HG02840 (cell line): ENCODE data around the gene SLC6A19.

Experiments
- ATAC-seq: cut with Tn5 transposase; IDR thresholded peaks from one replicate; pipeline ENCODE4 v1.9.1; 2021; ENCODE audit warnings: mild to moderate bottlenecking, moderate library complexity, moderate number of reproducible peaks; ENCODE audit not compliant: unreplicated experiment, low FRiP score

SLC6A19 gene

DNA sequence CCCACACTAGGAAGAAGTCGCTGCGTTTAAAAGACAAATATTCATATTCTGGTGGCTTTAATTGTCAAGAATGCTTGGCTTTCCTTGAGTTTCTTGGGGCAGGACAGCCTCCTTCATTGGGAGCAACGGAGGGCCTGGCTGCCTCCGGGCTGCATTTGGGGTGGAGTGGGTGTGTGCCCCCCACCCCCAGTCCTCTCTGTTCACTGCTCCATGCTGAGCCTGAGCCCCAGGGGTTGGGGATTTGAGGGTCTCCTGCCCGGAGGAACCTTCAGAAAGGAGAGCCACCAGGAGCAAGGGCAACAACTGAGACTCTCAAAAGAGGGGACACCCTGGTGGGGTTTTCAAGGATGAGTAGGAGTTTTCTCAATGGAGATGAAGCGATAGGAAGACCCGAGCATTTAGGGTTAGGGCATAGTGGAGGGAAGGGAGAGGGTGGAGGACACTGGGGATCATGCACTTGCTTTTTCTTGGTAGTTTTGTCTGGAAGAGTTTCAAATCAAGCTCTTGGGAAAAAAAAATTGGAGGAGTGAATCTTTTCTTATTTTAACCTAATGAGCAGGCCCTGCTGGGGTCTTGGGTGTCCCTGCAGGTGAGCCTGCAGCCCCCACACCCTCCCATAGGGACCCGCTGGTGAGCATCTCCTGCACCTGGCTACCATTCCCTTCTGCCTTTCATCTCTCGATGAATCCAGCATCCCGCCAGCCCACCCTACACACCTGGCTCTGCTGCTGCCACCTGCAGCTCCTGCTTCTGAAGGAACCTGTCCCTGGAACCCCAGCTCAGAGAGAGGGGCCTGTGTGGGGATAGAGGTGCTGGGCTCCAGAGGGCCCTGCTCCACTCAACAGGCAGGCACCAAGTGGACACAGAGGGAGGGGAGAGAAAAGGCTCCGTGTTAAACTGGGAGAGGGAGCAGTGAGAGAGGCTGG, 4.1 kb downstream of the SLC6A19 start:
- ATAC-seq, result no peak

DNA sequence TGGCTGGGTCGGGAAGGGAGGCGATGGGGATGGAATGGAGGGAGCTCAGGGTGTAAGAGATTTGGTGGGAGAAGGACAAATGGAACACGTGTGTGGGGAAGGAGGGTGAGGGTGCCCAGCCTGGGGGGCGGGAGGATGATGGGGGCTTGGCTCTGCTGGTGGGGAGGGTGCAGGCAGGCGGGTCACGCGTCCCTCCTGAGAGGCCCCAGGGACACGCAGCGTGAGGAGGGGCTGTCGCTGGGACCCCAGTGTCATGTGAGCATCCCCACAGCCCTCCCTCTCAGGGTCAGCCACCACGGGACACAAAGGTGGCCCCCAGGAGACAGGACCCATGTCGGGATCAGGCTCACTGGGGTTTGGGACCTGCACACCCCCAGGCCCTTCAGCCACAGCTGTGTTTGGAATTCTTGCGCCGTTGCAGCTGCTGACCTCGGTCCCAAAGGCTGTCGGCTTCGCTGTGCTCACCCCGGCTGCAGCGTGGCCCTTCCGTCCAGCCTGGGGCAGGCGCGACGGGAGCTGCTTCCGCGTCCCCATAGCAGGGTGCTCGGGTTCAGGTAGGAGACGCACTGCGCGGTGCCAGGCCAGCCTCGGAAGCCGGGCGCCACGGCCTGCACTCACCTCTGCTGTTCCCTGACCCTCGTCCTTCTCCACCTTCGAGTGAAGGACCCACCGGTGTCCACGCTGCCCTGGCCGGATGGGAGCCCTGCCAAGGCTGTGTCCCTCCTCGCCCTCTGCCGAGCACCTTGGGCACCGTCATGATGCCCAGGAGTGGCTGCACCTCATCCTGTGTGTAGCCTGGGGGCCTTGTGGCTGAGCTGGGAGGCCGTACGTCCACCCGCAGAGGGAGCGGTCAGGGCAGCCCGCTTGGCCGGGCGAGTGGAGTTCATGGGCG, 5.4 kb downstream of the SLC6A19 start:
- no peak for ATAC-seq

DNA sequence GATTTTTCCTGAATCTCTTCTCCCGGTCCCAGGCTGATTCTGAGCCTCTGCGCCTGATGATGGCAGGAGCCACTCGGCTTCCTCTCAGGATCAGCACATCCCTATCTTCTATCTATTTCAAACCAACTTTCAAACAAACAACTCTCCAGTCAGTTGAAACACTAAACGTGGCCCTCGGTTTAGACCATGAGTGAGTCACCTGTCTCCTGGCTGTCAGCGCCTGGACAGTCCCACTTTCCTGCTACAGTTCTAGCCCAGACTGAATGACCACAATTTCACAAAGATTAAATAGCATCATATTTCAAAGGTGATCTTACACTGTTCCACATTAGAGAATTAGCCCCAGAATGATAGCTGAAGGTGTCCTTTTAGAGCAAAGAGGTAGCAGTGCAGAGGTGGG, 6.2 kb downstream of the SLC6A19 start:
- ATAC-seq, result no peak

DNA sequence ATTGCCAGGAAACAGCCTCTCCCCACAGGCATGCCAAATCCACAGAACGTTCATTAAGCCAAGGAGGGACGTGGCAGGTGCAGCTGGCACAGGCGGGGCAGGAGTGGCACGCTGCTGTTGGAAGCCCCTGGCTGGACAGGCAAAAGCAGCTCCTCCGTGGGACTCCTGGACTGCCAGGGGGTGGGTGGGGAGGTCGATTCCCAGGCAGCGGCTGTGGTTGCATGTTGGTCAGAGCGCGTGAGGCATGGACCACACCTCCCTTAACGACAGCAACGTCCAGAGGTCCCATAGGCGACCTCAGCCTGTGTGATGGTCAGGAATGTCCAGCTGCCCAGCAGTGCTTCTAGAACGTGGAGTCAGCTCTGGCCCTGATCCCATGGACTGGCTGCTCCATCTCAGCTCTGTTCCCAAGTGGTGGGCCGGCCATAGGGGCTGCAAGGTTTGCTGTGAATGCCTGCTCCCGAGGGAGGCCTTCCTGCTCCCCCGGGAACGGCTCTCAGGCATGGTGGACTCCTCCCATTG, 6.9 kb downstream of the SLC6A19 start:
- no peak for ATAC-seq

DNA sequence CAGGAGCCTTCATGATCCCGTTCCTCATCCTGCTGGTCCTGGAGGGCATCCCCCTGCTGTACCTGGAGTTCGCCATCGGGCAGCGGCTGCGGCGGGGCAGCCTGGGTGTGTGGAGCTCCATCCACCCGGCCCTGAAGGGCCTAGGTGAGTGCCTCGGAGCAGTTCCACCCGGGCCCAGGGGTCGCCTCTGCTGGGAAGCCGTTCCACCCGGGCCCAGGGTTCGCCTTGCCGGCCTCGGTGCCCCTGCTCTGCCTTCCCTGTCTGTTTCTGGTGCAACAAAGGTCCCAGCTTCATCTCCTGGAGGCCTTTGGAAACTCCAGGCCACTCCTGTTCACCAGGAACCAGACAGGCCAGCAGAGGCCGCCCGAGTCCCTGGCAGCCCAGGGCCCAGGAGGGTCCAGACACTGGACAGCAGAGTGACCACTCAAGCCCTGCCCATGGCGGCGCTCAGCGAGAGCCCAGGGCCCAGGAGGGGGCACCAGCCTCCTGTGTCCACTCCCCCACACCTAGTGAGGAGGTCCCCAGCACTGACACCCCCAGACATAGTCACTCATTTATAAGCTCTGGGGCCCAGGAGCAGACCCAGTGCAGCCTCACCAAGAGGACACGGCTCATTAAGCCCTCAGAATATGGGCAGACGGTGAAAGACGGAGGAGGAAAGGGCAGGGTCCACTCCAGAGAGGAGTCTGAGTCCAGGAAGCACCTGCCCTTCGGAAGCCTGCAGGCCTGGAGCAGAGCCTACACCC, 7.5 kb downstream of the SLC6A19 start:
- ATAC-seq, result no peak

DNA sequence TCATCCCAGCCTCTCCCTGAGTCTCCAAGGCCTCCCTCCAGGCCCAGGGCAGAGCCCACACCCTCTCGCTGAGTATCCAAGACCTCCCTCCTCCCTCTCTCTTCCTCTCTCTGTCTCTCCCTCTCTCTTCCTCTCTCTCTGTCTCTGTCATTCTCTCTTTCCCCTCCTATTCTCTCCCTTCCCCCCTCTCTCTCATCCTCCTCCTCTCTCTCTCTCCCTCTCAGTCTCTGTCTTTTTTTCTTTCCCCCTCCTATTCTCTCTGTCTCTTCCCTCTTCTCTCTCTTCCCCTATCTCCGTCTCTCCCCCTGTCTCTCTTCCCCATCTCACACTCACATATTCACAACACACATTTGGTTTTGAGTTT, 8.1 kb downstream of the SLC6A19 start:
- ATAC-seq, result no peak

DNA sequence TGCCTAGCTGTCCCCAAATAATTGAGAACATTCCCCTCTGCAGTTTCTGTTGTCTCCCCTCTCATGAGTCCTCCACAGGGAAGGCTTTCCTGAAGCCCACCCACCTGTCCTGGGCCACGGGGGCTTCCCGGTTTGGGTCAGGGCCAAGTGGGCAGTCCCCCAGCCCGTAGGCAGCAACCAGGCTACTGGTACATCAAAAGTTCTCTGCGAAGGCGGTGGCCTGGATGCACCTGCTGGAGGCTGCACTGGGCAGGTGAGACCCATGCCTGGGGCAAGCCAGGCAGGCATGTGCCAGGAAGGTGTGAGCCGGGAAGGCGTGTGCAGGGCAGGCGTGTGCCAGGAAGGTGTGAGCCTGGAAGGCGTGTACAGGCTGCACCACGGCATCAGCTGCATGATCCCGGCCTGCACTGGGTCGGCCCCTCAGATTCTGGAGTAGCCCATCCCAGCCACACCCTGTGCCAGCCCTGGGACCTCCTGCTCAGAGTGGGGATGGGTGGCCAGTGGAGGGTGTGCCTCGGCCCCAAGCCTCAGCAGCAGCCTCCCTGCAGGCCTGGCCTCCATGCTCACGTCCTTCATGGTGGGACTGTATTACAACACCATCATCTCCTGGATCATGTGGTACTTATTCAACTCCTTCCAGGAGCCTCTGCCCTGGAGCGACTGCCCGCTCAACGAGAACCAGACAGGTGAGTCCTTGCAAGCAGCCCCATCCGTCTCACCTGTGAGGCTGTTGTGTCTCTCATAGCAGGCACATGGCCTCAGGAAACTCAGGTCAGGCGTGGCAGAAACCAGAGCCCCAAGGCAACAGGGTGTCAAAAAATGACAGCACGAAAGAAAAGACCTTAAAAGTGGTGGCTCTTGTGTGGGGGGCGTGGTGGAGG, 8.7 kb downstream of the SLC6A19 start:
- no peak for ATAC-seq

DNA sequence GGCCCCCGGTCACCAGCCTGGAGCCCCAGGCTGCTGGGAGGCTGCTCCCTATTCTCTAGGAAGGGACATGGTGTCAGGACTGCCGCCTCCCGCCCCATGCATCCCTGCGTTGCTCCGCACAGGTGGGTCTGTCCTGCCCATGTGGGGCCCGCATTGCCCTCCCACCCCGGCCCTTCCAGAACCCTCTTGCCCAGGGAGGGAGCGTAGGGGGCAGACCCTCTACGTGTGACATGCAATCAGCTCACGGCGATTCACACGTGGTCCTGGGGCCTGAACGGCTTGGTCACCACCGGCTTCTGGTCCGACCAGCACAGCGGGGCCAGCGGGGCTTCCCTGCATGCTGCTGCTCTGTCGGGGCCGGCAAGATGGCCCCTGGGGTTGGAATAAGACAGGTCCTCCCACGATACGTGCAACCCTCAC, 9.4 kb downstream of the SLC6A19 start:
- ATAC-seq, result no peak

DNA sequence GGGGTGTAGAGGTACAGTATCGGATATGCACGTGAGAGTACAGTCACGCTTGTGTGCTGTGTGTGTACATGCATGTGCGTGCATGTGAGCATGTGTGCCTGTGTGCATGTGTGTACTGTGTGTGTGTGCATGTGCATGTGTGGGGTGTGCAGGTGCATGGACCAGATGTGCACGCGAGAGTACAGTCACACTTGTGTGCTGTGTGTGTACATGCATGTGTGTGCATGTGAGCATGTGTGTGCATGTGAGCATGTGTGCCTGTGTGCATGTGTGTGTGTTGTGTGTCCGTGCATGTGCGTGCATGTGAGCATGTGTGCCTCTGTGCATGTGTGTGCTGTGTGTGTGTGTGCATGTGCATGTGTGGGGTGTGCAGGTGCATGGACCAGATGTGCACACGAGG, 10.3 kb downstream of the SLC6A19 start:
- ATAC-seq, result no peak

DNA sequence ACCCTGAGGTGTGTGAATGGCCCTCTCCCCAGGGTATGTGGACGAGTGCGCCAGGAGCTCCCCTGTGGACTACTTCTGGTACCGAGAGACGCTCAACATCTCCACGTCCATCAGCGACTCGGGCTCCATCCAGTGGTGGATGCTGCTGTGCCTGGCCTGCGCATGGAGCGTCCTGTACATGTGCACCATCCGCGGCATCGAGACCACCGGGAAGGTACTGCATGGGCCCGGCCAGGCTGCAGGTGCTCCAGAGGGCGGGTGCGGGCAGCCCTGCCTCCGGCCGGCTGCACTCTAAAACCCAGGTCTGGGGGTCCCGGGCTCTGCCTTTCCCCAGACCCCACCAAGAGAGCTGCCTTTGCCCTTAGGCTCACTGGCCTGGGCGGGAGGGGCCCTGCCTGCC, 10.9 kb downstream of the SLC6A19 start:
- ATAC-seq, result no peak

DNA sequence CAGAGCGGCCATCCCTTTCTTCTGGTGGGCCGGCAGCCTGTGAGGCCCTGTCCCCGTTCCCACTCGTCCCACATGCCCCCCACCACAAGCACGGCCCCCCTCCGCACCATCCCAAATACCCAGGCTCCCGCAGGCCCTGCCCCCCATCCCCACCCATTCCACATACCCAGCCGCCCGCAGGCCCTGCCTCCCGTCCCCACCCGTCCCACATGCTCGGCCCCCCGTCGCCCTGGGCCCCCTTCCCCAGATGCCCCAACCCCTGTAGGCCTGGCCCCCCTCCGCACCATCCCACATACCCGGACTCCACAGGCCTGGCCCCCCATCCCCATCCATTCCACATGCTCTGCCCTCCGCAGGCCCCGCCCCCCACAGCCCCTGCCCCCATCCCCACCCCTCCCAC, 11.5 kb downstream of the SLC6A19 start:
- no peak for ATAC-seq

DNA sequence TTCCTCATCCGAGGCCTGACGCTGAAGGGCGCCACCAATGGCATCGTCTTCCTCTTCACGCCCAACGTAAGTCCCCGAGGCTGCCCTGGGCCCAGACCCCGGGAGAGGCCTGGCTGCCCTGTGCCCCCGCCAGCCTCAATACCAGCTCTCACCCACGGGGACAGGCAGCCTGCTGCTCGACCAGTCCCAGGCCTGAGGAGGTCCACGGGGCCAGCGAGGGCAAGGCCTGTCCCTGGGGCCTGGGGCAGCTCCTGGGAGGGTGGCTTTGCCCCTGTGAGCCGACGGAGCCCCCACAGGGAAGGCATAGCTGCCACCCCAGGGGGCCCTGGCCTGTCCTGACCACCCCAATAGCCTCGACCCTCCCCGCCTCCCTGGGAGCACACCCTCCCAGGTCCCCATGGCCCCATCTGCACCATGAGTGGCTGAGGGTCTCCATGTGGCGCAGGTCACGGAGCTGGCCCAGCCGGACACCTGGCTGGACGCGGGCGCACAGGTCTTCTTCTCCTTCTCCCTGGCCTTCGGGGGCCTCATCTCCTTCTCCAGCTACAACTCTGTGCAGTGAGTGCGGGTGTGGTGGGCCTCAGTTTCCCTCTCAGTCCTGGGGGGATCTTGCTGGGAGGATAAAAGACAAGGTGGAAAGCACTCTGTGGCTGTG, 12.2 kb downstream of the SLC6A19 start:
- ATAC-seq, result no peak

DNA sequence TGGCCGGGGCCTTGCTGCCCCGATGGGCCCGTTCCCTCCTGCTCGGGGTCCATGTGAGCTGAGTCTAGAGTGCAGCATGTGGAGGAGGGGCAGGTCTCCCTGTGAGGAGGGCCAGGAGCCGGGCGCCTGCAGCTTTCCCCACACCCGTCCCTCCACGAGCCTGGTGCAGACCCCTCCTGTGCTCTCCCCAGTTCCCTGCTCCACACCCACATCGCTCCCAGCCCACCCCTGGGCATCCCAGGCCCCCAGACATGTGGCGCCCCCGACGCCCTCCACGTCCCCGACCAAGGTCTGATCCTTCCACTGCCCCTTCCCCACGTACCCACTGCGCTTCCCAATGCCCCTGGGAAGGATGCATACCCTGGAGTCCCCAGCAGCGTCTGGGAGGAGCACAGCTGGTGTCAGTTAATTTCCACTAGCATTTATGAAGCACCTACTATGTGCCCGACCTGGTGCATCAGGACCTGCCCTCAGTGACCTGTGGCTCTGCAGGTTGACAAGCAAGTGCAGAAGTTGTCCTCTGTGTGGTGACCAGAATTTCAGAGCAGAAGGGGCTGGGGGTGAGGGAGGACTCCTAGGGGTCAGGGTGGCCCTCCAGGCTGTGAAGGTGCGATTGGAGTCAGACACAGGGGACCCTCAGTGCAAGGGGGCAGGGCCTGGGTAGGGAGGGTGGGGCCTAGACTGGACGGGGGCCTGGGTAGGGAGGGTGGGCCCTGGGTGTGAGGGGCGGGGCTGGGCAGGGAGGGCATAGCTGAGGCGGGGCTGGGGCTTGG, 13.0 kb downstream of the SLC6A19 start:
- ATAC-seq, result no peak

DNA sequence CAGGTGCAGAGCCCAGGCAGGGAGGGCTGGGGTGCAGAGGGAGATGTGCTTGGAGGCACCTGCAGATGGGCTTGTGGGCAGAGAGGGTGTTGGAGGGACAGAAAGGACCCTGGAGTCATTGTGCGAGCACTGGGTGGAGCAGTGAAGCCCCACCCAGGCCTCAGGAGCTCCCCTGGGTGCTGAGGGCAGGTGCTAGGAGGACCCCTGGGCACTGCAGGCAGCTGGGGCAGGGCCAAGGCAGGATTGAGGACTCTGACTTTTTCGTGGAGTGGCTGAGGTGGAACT, 13.5 kb downstream of the SLC6A19 start:
- ATAC-seq, result no peak

DNA sequence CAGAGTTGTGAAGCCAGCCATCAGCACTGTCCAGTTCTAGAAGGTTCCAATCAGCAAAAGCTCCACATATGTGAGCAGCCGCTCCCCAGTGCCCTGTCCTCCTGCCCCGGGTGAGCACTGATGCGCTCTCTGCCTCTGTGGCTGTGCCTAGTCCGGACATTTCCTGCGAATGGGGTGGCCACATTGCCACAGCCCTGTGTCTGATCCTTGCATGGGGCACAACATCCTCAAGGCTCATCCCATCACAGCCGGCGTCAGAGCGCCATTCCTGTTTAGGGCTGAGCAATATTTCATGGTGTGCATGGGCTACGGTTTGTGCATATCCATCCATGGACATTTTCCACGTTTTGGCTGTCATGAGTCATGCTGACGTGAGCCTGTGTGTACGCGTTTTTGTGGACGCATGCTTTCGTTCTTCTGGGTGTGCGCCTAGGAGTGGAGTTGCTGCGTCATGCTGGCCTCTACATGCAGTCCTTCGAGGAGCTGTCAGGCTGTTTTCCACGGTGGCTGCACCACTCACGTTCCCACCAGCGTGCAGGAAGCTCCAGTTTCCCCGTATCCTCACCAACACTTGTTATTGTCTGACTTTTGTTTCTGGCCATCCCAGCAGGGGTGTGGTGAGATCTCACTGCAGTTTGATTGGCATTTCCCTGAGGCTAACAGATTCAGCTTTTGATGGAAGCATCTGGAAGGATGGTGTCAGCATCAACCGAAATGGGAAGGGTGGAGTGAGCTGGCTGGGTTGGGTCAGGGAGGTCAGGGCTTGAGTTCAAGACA, 14.1 kb downstream of the SLC6A19 start:
- ATAC-seq, result no peak

DNA sequence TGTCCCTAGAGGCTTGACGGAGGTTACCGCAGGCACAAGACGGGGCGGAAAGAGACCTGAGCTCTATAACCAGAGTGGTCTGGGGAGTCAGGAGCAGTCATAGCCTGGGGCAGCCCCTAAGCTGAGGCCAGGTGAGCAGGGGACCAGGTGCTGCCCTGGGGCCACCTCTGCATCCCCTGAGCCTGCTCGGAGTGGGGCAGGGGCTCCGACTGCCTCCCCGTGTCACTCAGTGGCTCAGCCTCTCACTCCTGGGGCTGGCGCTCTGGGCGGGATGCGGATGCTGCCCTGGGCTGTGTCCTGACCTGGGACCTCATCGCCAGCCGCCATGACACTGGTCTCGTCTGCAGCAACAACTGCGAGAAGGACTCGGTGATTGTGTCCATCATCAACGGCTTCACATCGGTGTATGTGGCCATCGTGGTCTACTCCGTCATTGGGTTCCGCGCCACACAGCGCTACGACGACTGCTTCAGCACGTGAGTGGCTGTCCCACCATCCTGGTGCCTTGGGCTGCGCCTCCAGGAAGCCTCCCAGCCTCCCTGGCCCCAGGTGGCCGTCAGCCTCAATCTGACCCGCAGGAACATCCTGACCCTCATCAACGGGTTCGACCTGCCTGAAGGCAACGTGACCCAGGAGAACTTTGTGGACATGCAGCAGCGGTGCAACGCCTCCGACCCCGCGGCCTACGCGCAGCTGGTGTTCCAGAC, 15.0 kb downstream of the SLC6A19 start:
- ATAC-seq, result no peak

DNA sequence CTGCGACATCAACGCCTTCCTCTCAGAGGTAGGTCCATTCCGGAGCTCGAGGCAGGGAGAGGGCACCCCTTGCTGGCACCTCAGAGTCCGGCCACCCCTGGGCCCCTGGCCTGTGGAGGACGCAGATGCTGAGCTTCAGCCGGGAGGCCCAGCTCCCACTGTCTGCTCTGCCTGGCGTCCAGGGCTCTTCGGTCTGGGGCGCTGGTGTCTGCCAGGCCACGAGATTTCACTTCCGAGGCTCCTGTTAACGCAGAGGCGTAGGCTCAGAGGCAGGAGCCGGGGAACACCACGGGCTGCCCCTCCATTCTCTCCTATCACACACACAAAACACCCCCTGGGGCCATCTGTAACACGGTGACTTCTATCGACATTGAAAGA, 15.5 kb downstream of the SLC6A19 start:
- ATAC-seq, result no peak
